HG03342 (cell line): ENCODE measurements around the gene HAT1.

Experiments used
- ATAC-seq: cut with Tn5 transposase; IDR thresholded peaks from one replicate; pipeline ENCODE4 v1.9.1; 2021; ENCODE audit warnings: mild to moderate bottlenecking, moderate library complexity; ENCODE audit not compliant: unreplicated experiment

Gene HAT1

GRCh38 chr2:171913517-171913916 is 8.7 kb upstream of the HAT1 start:
- ATAC-seq: no peak

- ATAC-seq: no peak
Measured at GRCh38 chr2:171919453-171919852, 2.8 kb upstream of the HAT1 start.

- ATAC-seq: no peak
Measured at GRCh38 chr2:171921970-171922229, 361 bp upstream of the HAT1 start.

- ATAC-seq: no peak
Measured at GRCh38 chr2:171923206-171923605, 945 bp downstream of the HAT1 start.

GRCh38 chr2:171924170-171924942 is 2.1 kb downstream of the HAT1 start:
- no peak for ATAC-seq

GRCh38 chr2:171930385-171930784 is 8.1 kb downstream of the HAT1 start:
- no peak for ATAC-seq

GRCh38 chr2:171939058-171939742 is 16.9 kb downstream of the HAT1 start:
- no peak for ATAC-seq

- ATAC-seq: no peak
Measured at GRCh38 chr2:171939743-171940071, 17.4 kb downstream of the HAT1 start.

GRCh38 chr2:171941316-171941699 is 19.0 kb downstream of the HAT1 start:
- no peak for ATAC-seq

GRCh38 chr2:171943869-171944268 is 21.6 kb downstream of the HAT1 start:
- no peak for ATAC-seq

- no peak for ATAC-seq
Measured at GRCh38 chr2:171952276-171952675, 30.0 kb downstream of the HAT1 start.

- ATAC-seq: no peak
Measured at GRCh38 chr2:171952748-171953147, 30.5 kb downstream of the HAT1 start.

- no peak for ATAC-seq
Measured at GRCh38 chr2:171956135-171956825, 34.0 kb downstream of the HAT1 start.

- no peak for ATAC-seq
Measured at GRCh38 chr2:171957061-171957460, 34.8 kb downstream of the HAT1 start.

- no peak for ATAC-seq
Measured at GRCh38 chr2:171958475-171958874, 36.2 kb downstream of the HAT1 start.

- ATAC-seq: no peak
Measured at GRCh38 chr2:171959998-171960397, 37.7 kb downstream of the HAT1 start.

GRCh38 chr2:171960570-171960969 is 38.3 kb downstream of the HAT1 start:
- no peak for ATAC-seq

GRCh38 chr2:171963198-171963597 is 40.9 kb downstream of the HAT1 start:
- ATAC-seq: no peak

GRCh38 chr2:171964308-171964707 is 42.0 kb downstream of the HAT1 start:
- no peak for ATAC-seq

- no peak for ATAC-seq
Measured at GRCh38 chr2:171965238-171965637, 43.0 kb downstream of the HAT1 start.

- no peak for ATAC-seq
Measured at GRCh38 chr2:171965661-171966060, 43.4 kb downstream of the HAT1 start.

- ATAC-seq: no peak
Measured at GRCh38 chr2:171966235-171966634, 44.0 kb downstream of the HAT1 start.
